Spinal cord (tissue), 10 donors: Measurements from ENCODE around the gene ZNF154. TPM values are rescaled to one million over a fixed set of nuclear protein-coding genes. Genes with fewer than 3 reads are reported as not detected.

Experiments
- DNase-seq, 6 donors: peaks; one replicate each; pipeline versions ENCODE4 v3.0.0 to v3.0.0-alpha.2; 2013 to 2015; ENCODE audit warnings: low spot score in 6 of 6, low read depth in 4 of 6
- H3K27ac ChIP-seq: one replicate; pipeline ENCODE4 v1.5.1; 2013; ENCODE audit warnings: low read depth, low read length, control low read depth
- H3K27me3 ChIP-seq: one replicate; pipeline ENCODE4 v1.6.1; 2013; ENCODE audit warnings: low read length; ENCODE audit not compliant: control insufficient read depth, insufficient read depth
- H3K36me3 ChIP-seq: one replicate; pipeline ENCODE4 v1.6.1; 2013; ENCODE audit warnings: low read length; ENCODE audit not compliant: control insufficient read depth, insufficient read depth
- H3K4me1 ChIP-seq: one replicate; pipeline ENCODE4 v1.6.1; 2013; ENCODE audit warnings: low read length; ENCODE audit not compliant: control insufficient read depth, insufficient read depth
- H3K4me3 ChIP-seq: one replicate; pipeline ENCODE4 v1.5.1; 2013; ENCODE audit warnings: low read depth, low read length, control low read depth
- H3K9me3 ChIP-seq: one replicate; pipeline ENCODE4 v1.6.1; 2013; ENCODE audit warnings: low read length; ENCODE audit not compliant: control insufficient read depth, insufficient read depth
- WGBS: methylation state at CpG from one replicate; pipeline ENCODE4 v1.1.5; 2013; ENCODE audit warnings: missing lambda C conversion rate; ENCODE audit not compliant: insufficient coverage; 5-methylcytosine and 5-hydroxymethylcytosine counted together
- polyA plus RNA-seq, 2 donors: library from polyadenylated mRNA; unstranded; fragments of 120-200 nt; gene quantifications; one replicate each; pipeline ENCODE4 v1.2.1, GENCODE V29; 2013; ENCODE audit not compliant: insufficient read length in 2 of 2
- total RNA-seq, 2 donors: library from RNA; depleted of rRNA in 1 of 2; stranded (reverse); fragments of 120-200 nt in 1 of 2; fragments of >200 nt in 1 of 2; gene quantifications; one replicate each; pipeline versions ENCODE4 v1.2.3 to v1.2.4, GENCODE V29; 2013 to 2014
- donor health status: healthy.

The ZNF154 gene
- total and polyA plus RNA-seq, 4 donors = 18.9 to 32.4 (median 24.4) TPM

DNA sequence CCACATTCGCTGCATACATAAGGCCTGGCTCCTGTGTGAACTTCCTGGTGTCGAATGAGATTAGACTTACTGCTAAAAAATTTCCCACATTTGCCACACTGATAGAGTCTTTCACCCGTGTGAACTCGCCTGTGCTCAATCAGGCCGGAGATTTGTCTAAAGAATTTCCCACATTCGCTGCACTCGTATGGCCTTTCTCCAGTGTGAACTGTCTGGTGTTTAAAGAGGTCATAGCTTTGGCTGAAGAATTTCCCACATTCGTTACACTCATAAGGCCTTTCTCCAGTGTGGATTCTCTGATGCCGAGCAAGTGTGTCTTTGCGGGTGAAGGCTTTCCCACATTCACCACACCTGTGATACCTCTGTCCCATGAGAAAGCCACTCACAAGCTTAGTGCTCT lies 11.9 kb upstream of the ZNF154 start:
- Histone ChIP-seq H3K36me3 (peaks cover 33% of the 10 kb centered on the region), H3K27me3 (no peaks in the 10 kb centered on the region), H3K27ac (no peak overlapping the region), H3K4me1 (no peaks in the 10 kb centered on the region), H3K9me3 (no peaks in the 10 kb centered on the region), H3K4me3 (no peak overlapping the region)
- no peak for DNase-seq
- WGBS = 100% methylated on average over 3 of the region's 10 CpGs

DNA sequence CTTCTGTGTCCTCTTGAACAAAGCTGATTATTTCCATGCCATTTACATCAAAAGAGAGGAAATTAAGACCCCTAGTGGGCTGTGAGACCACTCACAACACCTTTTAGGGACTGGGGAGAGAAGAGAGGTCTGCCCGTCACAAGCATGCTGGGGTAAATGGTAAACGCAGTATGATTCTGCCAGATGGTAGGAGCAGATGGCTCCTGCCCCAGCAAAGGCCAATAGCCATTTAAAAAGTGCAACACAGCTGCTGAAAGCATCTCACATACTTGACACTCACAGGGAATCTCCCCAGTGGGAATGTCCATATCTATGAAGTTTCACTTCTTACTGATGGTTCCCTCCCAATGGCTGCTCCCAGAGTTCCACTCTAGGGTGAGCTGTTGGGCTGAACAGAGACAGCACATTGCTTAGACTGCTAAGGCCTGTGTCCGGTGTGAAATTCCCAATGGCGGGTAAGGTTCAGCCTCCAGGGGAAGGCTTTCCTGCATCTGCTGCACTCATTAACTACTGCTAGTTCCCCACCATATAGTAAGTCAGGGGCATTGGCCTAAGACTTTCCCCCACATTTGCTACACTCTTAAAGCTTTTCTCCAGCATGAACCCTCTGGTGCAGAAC lies 11.0 kb upstream of the ZNF154 start:
- Histone ChIP-seq H3K27ac (no peak overlapping the region), H3K9me3 (no peaks in the 10 kb centered on the region), H3K27me3 (no peaks in the 10 kb centered on the region), H3K36me3 (peaks cover 37% of the 10 kb centered on the region), H3K4me1 (no peaks in the 10 kb centered on the region), H3K4me3 (no peak overlapping the region)
- DNase-seq = peak in 1 of 6 donors; percentile 74
- WGBS = 84% methylated on average over 2 of the region's 4 CpGs

DNA sequence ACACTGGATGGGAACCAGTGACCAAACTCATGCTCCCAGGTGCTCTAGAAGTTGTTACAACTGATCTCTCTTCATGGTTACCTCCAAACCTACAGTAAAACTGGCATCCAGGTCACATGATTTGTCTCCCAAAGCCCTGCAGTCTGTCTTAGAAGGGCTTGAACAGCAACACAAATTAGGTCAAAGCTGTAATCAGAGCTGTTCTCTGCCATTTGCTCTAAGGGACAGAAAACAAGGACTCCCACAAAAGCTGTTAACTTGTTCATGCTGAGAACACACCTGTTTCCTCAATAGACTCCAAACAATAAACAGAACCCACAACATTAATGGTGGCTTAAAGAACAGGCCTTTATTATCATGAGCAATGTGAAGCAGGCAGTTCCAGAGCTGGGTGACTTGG lies 10.4 kb upstream of the ZNF154 start:
- Histone ChIP-seq H3K4me1 (no peaks in the 10 kb centered on the region), H3K9me3 (no peaks in the 10 kb centered on the region), H3K27me3 (no peaks in the 10 kb centered on the region), H3K36me3 (peaks cover 38% of the 10 kb centered on the region), H3K4me3 (no peak overlapping the region), H3K27ac (no peak overlapping the region)
- no peak for DNase-seq

DNA sequence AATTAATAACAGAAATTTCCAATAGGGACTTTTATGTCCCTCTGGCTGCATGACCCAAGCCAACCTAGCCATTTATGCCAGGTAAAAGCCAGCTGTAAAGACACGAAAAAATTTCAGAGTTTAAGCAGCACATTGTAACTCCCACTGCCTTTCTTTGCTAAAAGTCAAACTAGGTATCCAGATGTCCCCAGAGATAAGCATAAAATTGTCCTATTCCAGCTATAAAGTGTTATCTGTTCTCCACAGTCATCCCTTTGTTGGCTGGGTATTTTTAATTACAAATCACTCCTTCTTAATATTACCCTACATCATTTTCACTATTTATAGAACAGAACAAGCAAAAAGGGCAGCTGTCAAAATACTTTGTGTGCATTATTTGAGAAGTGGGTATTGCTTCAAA lies 3.2 kb upstream of the ZNF154 start:
- H3K27ac ChIP-seq = no peak overlapping the region
- no peaks in the 10 kb centered on the region for H3K27me3 ChIP-seq
- DNase-seq = no peak
- no peaks in the 10 kb centered on the region for H3K9me3 ChIP-seq
- H3K4me1 ChIP-seq = peaks cover 11% of the 10 kb centered on the region
- WGBS = 63% methylated on average over 1 of the region's 1 CpG
- H3K36me3 ChIP-seq = peaks cover 4% of the 10 kb centered on the region
- no peak overlapping the region for H3K4me3 ChIP-seq

DNA sequence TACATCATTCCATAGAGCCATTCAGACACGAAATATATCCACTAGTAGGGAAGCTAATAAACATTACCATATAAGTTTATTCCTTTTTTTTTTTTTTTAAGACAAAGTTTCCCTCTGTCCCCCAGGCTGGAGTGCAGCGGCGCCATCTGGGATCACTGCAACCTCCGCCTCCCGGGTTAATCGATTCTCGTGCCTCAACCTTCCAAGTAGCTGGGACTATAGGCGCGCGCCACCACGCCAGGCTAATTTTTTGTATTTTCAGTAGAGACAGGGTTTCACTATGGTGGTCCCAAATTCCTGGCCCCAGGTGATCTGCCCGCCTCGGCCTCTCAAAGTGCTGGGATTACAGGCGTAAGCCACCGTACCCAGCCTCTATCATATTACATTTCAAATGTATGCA lies 612 bp upstream of the ZNF154 start:
- no peaks in the 10 kb centered on the region for H3K27me3 ChIP-seq
- no peaks in the 10 kb centered on the region for H3K9me3 ChIP-seq
- peak overlapping the region; percentile 93 for H3K4me3 ChIP-seq
- WGBS = 55% methylated on average over 8 of the region's 15 CpGs
- peaks cover 20% of the 10 kb centered on the region for H3K4me1 ChIP-seq
- no peak for DNase-seq
- peaks cover 22% of the 10 kb centered on the region for H3K36me3 ChIP-seq
- H3K27ac ChIP-seq = no peak overlapping the region

DNA sequence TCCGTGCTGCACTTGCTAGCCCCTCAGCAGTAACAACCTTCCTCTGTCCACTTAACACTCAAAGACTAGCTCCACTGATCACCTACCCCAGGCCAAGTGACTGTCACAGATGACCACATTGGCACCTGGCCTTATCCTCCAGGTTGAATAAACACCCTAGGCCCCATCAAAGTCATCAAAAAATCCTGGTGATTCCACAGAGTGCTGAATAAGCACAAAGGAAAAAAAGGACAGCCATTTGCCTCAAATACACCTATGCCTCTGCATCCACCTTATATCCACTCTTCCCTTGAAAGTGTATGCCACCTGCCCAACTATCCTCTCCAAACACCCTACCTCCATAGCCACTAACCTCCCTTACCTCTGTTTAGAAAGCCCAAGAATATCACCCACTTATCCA lies 2.7 kb downstream of the ZNF154 start:
- no peak for DNase-seq
- Histone ChIP-seq H3K4me1 (peaks cover 20% of the 10 kb centered on the region), H3K27ac (no peak overlapping the region), H3K36me3 (peaks cover 41% of the 10 kb centered on the region), H3K27me3 (no peaks in the 10 kb centered on the region), H3K4me3 (no peak overlapping the region), H3K9me3 (no peaks in the 10 kb centered on the region)
- 93% methylated on average over 1 of the region's 1 CpG for WGBS

DNA sequence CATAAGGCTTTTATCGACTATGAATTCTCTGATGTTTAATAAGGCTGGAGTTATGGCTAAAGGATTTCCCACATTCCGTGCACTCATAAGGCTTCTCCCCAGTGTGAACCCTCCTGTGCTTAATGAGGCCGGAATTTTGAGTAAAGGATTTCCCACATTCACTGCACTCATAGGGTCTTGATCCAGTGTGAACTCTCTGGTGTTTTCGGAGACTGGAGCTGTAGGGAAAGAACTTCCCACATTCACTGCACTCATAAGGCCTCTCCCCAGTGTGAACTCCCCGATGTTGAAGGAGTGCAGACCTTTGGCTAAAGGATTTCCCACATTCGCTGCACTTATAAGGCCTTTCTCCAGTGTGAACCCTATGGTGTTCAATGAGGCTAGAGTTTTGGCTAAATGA lies 7.4 kb downstream of the ZNF154 start:
- Histone ChIP-seq H3K36me3 (peaks cover 56% of the 10 kb centered on the region), H3K27ac (no peak overlapping the region), H3K4me3 (no peak overlapping the region), H3K27me3 (no peaks in the 10 kb centered on the region), H3K4me1 (peaks cover 6% of the 10 kb centered on the region), H3K9me3 (no peaks in the 10 kb centered on the region)
- WGBS = 90% methylated on average over 2 of the region's 6 CpGs
- DNase-seq = no peak

DNA sequence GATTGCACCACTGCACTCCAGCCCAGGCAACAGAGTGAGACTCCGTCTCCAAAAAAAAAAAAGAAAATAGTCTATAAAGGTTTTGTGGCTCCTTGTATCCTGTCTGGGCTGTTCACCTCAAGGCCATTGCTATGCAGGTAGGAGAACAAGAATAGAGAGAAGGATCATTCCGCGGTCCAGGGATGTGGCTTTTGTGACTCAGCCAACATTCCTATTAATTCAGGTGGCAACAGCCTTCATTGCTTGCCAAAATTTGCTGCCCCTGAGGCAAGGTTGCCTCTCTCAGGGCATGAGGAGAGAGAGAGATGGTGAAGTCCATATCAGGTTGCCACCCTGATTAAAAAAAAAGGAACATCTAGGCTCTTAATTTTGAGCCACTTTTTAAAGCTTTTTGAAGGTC lies 19.3 kb downstream of the ZNF154 start:
- H3K9me3 ChIP-seq = no peaks in the 10 kb centered on the region
- peaks cover 16% of the 10 kb centered on the region for H3K36me3 ChIP-seq
- H3K4me3 ChIP-seq = no peak overlapping the region
- 100% methylated on average over 1 of the region's 3 CpGs for WGBS
- H3K4me1 ChIP-seq = no peaks in the 10 kb centered on the region
- H3K27me3 ChIP-seq = no peaks in the 10 kb centered on the region
- no peak overlapping the region for H3K27ac ChIP-seq
- DNase-seq = no peak

DNA sequence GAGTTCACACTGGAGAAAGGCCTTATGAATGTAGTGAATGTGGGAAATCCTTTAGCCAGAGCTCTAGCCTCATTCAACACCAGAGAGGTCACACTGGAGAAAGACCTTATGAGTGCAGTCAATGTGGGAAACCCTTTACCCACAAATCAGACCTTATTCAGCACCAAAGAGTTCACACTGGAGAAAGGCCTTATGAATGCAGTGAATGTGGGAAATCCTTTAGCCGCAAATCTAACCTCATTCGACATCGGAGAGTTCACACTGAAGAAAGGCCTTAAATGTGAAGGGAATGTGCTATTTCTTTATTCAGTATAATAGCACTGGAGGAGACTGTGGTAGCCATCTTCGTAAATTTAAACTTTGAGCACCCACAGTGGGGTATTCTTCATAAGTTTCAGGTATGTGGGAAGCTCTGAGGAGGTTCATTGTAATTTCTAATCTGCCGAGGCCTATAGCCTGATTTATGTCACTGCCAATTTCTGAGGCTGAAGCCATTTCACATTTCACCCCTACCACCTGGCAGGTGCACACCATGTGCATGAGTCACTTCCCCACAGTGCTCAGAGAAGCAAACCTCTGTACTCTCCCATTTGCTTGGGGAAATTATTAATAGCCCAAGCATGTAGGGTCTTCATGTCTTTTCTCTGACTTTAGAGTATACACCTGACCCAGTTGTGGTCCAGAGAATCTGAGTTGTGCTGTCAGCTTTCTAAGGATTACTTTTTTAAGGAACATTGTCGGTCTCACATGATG lies 20.8 kb downstream of the ZNF154 start:
- WGBS = 100% methylated on average over 3 of the region's 6 CpGs

DNA sequence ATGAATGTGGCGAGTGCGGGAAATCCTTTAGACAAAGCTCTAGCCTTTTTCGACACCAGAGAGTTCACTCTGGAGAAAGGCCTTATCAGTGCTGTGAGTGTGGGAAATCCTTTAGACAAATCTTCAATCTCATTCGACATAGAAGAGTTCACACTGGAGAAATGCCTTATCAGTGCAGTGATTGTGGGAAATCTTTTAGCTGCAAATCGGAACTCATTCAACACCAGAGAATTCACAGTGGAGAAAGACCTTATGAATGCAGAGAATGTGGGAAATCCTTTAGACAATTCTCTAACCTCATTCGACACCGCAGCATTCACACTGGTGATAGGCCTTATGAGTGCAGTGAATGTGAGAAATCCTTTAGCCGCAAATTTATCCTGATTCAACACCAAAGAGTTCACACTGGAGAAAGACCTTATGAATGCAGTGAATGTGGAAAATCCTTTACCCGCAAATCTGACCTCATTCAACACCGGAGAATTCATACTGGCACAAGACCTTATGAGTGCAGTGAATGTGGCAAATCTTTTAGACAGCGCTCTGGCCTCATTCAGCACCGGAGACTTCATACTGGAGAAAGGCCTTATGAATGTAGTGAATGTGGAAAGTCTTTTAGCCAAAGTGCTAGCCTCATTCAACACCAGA lies 21.5 kb downstream of the ZNF154 start:
- Histone ChIP-seq H3K27me3 (no peaks in the 10 kb centered on the region), H3K4me3 (no peak overlapping the region), H3K4me1 (peaks cover 12% of the 10 kb centered on the region), H3K36me3 (peaks cover 14% of the 10 kb centered on the region), H3K27ac (no peak overlapping the region), H3K9me3 (no peaks in the 10 kb centered on the region)
- no CpG with 5 or more reads among the region's 12 CpGs for WGBS
- DNase-seq = no peak

More for the DNA sequence above, 20.8 kb downstream of the ZNF154 start:
- DNase-seq = no peak
- Histone ChIP-seq H3K4me1 (peaks cover 6% of the 10 kb centered on the region), H3K27ac (no peak overlapping the region), H3K9me3 (no peaks in the 10 kb centered on the region), H3K4me3 (no peak overlapping the region), H3K27me3 (no peaks in the 10 kb centered on the region), H3K36me3 (peaks cover 14% of the 10 kb centered on the region)
